ENCODE results near the gene FAT3.

Gene FAT3

DNA sequence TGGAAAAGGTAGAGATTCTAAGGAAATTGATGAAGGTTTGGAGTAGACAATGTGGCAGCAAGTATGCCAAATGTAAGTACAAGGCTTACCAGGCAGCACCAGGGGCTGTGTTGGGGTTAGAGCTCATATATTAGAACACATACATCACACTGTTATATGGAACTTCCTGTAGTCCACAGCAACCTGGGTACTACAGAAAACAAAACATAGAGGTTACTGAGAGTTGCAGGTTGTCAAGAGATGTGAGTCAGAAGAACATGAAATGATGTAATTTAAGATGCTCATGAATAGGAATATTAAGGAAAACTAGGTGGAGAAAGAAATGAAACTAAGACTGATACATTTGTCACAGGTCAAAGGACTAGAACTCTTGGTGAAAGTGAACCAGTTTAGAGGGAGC is 22.0 kb downstream of the FAT3 start:
- Histone ChIP-seq H3K9me3 (ENCODE audit: control insufficient read depth, insufficient read depth, low read depth, low read length) (no peaks in the 10 kb centered on the region), H3K4me1 (ENCODE audit: control insufficient read depth, insufficient read depth, low read length) (no peaks in the 10 kb centered on the region; the same call in 1 of the 2 replicates), H3K27ac (ENCODE audit: extremely low read depth, low read depth, low read length) (no peak overlapping the region), H3K36me3 (ENCODE audit: control insufficient read depth in 2 of 2, insufficient read depth in 1 of 2, low read length in 2 of 2) (no peaks in the 10 kb centered on the region), H3K4me3 (ENCODE audit: low read depth, low read length) (no peak overlapping the region)
- POLR2A ChIA-PET, result interaction anchor here (0.8 kb wide), 1 partner anchor 21 kb away, joined by 3 read pairs; no protein-coding TSS in a partner anchor
- TF ChIP-seq ZNF510 (tag by site-specific recombination; IDR thresholded peaks at IDR 0.05; ENCODE audit: insufficient replicate concordance) (no peak), ZNF211 (tag by site-specific recombination; IDR thresholded peaks at IDR 0.05; ENCODE audit: low read depth) (no peak), SCRT1 (tag by site-specific recombination; IDR thresholded peaks at IDR 0.05; ENCODE audit: borderline replicate concordance) (no peak)
- CTCF ChIA-PET, result interaction anchor here (0.7 to 0.9 kb wide), 2 partner anchors 60 to 83 kb away, joined by 4 to 6 read pairs; no protein-coding TSS in a partner anchor

DNA sequence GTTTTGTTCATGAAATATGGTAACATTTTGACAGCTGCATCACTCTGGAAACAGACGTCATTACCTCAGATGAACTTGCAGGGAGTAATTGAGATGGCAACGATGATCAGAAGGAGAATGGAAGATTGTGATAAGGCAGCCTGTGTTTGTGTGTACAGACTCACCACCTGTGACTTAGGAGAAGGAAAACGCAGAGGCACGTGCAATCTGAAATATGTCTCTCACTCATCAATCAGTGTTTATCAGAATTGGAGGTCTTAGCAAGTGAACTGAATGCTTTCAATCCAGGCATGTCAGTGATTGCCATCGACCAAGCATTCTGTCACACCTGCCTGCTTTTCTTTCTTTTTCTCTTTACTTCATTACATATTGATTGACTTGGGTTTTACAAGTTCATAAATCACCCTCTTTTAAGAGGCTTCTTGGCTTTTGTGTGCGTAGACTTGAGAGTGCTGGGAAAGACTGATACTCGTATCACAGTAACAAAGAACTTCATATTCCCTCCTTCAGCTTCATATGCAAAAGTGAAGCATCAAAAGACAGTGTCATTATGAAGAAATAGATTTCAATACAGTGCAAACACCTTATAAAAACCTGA is 24.6 kb downstream of the FAT3 start:
- Histone ChIP-seq H3K36me3 (ENCODE audit: control insufficient read depth in 2 of 2, insufficient read depth in 1 of 2, low read length in 2 of 2) (no peaks in the 10 kb centered on the region), H3K4me1 (ENCODE audit: control insufficient read depth, insufficient read depth, low read length) (peaks cover 6% of the 10 kb centered on the region; the same call in 1 of the 2 replicates), H3K27ac (ENCODE audit: extremely low read depth, low read depth, low read length) (no peak overlapping the region), H3K4me3 (ENCODE audit: low read depth, low read length) (no peak overlapping the region), H3K9me3 (ENCODE audit: control insufficient read depth, insufficient read depth, low read depth, low read length) (no peaks in the 10 kb centered on the region)
- ChIA-PET CTCF (no interaction called here), POLR2A (no interaction called here)
- TF ChIP-seq, protein P1, sequence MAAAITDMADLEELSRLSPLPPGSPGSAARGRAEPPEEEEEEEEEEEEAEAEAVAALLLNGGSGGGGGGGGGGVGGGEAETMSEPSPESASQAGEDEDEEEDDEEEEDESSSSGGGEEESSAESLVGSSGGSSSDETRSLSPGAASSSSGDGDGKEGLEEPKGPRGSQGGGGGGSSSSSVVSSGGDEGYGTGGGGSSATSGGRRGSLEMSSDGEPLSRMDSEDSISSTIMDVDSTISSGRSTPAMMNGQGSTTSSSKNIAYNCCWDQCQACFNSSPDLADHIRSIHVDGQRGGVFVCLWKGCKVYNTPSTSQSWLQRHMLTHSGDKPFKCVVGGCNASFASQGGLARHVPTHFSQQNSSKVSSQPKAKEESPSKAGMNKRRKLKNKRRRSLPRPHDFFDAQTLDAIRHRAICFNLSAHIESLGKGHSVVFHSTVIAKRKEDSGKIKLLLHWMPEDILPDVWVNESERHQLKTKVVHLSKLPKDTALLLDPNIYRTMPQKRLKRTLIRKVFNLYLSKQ (tag by site-specific recombination; IDR thresholded peaks at IDR 0.05; ENCODE audit: borderline replicate concordance), result no peak
- no peak for TF ChIP-seq ZNF600 (tag by site-specific recombination; IDR thresholded peaks at IDR 0.05)
- no peak for TF ChIP-seq ZNF558 (tag by site-specific recombination; IDR thresholded peaks at IDR 0.05)
- peak; percentile 79; the same call in 1 of the 2 replicates for TF ChIP-seq SCRT1 (tag by site-specific recombination; IDR thresholded peaks at IDR 0.05; ENCODE audit: borderline replicate concordance)
- TF ChIP-seq ZNF529 (tag by site-specific recombination; IDR thresholded peaks at IDR 0.05; ENCODE audit: insufficient replicate concordance), result no peak
- TF ChIP-seq OSR2 (tag by site-specific recombination; IDR thresholded peaks at IDR 0.05), result peak; percentile 48
- TF ChIP-seq ZNF521 (tag by site-specific recombination; IDR thresholded peaks at IDR 0.05), result no peak
- no peak for TF ChIP-seq ZNF544 (tag by site-specific recombination; IDR thresholded peaks at IDR 0.05)
- TF ChIP-seq KLF10 (tag by site-specific recombination; IDR thresholded peaks at IDR 0.05), result no peak
- no peak for TF ChIP-seq ZNF530 (tag by site-specific recombination; IDR thresholded peaks at IDR 0.05; ENCODE audit: low read depth)
- no peak for TF ChIP-seq REPIN1 (tag by site-specific recombination; IDR thresholded peaks at IDR 0.05; ENCODE audit: low read depth)
- TF ChIP-seq ZNF292 (tag by site-specific recombination; IDR thresholded peaks at IDR 0.05; ENCODE audit: borderline replicate concordance, low read depth), result no peak
- no peak for TF ChIP-seq ZNF473 (tag by site-specific recombination; IDR thresholded peaks at IDR 0.05)
- TF ChIP-seq, protein P2, sequence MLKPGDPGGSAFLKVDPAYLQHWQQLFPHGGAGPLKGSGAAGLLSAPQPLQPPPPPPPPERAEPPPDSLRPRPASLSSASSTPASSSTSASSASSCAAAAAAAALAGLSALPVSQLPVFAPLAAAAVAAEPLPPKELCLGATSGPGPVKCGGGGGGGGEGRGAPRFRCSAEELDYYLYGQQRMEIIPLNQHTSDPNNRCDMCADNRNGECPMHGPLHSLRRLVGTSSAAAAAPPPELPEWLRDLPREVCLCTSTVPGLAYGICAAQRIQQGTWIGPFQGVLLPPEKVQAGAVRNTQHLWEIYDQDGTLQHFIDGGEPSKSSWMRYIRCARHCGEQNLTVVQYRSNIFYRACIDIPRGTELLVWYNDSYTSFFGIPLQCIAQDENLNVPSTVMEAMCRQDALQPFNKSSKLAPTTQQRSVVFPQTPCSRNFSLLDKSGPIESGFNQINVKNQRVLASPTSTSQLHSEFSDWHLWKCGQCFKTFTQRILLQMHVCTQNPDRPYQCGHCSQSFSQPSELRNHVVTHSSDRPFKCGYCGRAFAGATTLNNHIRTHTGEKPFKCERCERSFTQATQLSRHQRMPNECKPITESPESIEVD (tag by site-specific recombination; IDR thresholded peaks at IDR 0.05), result peak; percentile 73
- no peak for TF ChIP-seq MEIS1 (CRISPR knock-in tag; IDR thresholded peaks at IDR 0.05; ENCODE audit: borderline replicate concordance)
- no peak for TF ChIP-seq ZNF792 (tag by site-specific recombination; IDR thresholded peaks at IDR 0.05)
- no peak for TF ChIP-seq ZNF394 (tag by site-specific recombination; IDR thresholded peaks at IDR 0.05; ENCODE audit: borderline replicate concordance)
- TF ChIP-seq ZNF239 (tag by site-specific recombination; IDR thresholded peaks at IDR 0.05), result no peak
- TF ChIP-seq, protein P3, sequence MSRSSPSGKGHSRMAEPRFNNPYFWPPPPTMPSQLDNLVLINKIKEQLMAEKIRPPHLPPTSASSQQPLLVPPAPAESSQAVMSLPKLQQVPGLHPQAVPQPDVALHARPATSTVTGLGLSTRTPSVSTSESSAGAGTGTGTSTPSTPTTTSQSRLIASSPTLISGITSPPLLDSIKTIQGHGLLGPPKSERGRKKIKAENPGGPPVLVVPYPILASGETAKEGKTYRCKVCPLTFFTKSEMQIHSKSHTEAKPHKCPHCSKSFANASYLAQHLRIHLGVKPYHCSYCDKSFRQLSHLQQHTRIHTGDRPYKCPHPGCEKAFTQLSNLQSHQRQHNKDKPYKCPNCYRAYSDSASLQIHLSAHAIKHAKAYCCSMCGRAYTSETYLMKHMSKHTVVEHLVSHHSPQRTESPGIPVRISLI (tag by site-specific recombination; IDR thresholded peaks at IDR 0.05), result no peak
- 0 out of 2 replicates have a peak, but pooled peaks have one; percentile 10 for TF ChIP-seq ZNF335 (tag by site-specific recombination; conservative IDR thresholded peaks at IDR 0.05)
- no peak for TF ChIP-seq ZNF155 (tag by site-specific recombination; IDR thresholded peaks at IDR 0.05)
- peak; percentile 52 for TF ChIP-seq SCRT2 (tag by site-specific recombination; IDR thresholded peaks at IDR 0.05)
- no peak for TF ChIP-seq ZNF677 (tag by site-specific recombination; IDR thresholded peaks at IDR 0.05)
- TF ChIP-seq TRIM28 (IDR thresholded peaks at IDR 0.05; ENCODE audit: borderline replicate concordance, low read length), result peak; percentile 81; the same call in 1 of the 2 replicates
- no peak for TF ChIP-seq ZNF37A (tag by site-specific recombination; IDR thresholded peaks at IDR 0.05)
- TF ChIP-seq, protein P4, sequence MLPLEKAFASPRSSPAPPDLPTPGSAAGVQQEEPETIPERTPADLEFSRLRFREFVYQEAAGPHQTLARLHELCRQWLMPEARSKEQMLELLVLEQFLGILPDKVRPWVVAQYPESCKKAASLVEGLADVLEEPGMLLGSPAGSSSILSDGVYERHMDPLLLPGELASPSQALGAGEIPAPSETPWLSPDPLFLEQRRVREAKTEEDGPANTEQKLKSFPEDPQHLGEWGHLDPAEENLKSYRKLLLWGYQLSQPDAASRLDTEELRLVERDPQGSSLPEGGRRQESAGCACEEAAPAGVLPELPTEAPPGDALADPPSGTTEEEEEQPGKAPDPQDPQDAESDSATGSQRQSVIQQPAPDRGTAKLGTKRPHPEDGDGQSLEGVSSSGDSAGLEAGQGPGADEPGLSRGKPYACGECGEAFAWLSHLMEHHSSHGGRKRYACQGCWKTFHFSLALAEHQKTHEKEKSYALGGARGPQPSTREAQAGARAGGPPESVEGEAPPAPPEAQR (tag by site-specific recombination; IDR thresholded peaks at IDR 0.05), result no peak
